Astrocyte of the spinal cord (primary cell): ENCODE data around the gene ADGRD1.

Source experiments
- DNase-seq: peaks from one replicate; pipeline ENCODE4 v3.0.0; 2011; ENCODE audit warnings: low read depth, low spot score
- H3K4me3 ChIP-seq: 2 replicates; pipeline ENCODE4 v1.5.1; 2011; ENCODE audit warnings: low read depth, mild to moderate bottlenecking, low read length, moderate library complexity
- in situ Hi-C: cut with HindIII; loops from 2 replicates; pipeline ENCODE4 v1.10.0; 2017; ENCODE audit warnings: low sequenced_read_pairs
- TF ChIP-seq, protein P1 (sequence below): IDR thresholded peaks from 2 replicates; pipeline ENCODE4 v1.5.1; 2012; ENCODE audit warnings: low read depth, mild to moderate bottlenecking, low read length, inconsistent platforms

Gene ADGRD1

DNA sequence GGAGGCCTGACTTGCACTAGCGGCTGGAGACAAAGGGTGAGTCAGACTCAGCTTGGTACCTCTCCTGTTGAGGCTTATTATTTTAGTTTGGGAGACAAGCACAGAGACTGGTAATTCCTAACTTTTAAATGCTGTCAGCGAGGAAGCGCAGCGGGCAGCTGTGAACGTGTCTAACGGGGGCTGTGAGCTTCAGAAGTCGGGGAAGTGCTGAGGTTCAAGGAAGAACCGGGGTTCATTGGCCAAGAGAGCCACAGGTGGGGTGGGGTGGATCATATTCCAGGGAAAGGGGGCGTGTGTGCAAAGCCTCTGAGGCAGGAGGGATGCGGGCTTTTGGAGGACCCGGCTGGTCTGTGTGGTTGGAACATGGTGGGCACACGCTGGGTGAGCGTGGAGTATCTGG, 36.1 kb upstream of the ADGRD1 start:
- TF ChIP-seq, protein P1, sequence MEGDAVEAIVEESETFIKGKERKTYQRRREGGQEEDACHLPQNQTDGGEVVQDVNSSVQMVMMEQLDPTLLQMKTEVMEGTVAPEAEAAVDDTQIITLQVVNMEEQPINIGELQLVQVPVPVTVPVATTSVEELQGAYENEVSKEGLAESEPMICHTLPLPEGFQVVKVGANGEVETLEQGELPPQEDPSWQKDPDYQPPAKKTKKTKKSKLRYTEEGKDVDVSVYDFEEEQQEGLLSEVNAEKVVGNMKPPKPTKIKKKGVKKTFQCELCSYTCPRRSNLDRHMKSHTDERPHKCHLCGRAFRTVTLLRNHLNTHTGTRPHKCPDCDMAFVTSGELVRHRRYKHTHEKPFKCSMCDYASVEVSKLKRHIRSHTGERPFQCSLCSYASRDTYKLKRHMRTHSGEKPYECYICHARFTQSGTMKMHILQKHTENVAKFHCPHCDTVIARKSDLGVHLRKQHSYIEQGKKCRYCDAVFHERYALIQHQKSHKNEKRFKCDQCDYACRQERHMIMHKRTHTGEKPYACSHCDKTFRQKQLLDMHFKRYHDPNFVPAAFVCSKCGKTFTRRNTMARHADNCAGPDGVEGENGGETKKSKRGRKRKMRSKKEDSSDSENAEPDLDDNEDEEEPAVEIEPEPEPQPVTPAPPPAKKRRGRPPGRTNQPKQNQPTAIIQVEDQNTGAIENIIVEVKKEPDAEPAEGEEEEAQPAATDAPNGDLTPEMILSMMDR: no peak
- no peak overlapping the region for H3K4me3 ChIP-seq
- in situ Hi-C loops: no loop called here
- DNase-seq: no peak

DNA sequence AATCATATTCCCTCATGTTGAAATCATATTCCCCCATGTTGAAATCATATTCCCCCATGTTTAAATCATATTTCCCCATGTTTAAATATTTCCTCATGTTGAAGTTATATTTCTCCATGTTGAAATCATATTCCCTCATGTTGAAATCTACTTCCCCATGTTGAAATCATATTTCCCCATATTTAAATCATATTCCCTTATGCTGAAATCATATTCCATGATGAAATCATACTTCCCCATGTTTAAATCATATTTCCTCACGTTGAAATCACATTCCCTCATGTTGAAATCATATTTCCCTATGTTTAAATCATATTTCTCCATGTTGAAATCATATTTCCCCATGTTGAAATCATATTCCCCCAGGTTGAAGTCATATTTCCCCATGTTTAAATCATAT, 34.6 kb upstream of the ADGRD1 start:
- no peak overlapping the region for H3K4me3 ChIP-seq
- TF ChIP-seq, protein P1: no peak
- no peak for DNase-seq
- in situ Hi-C loops: no loop called here

- DNase-seq: no peak
- TF ChIP-seq, protein P1: no peak
- in situ Hi-C loops: no loop called here
- no peak overlapping the region for H3K4me3 ChIP-seq
Observed at GRCh38 chr12:130920119-130920703, 33.5 kb upstream of the ADGRD1 start.

DNA sequence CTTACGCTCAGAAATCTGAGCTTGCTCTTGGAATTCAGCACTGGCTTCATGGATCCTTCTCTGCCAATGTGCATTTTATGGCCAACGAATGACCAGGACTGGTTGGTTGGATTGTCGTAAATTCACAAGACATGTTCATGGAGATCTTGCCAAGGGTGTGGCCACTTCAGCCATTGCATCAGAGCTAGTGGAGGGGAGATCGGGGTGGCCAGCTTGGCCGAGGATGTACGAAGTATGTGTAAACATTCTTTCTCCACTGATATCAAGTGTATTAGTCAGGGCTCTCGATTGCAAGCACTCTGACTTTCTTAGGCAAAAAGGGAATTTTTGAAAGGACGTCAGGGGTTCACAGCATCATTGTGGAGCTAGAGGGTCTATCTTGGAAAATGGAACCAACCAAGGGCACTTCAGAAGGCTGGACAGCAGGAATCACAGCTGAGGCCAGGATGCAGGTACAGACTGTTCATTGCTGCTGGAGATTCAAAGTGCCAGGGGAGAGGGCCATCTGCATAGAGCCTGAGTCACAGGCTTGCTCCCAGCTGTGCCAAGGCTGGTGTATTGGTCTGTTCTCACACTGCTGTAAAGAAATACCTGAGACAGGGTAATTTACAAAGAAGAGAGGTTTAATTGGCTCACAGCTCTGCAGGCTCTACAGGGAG, 32.9 kb upstream of the ADGRD1 start:
- no peak overlapping the region for H3K4me3 ChIP-seq
- TF ChIP-seq, protein P1: no peak
- no peak for DNase-seq
- in situ Hi-C loops: no loop called here

DNA sequence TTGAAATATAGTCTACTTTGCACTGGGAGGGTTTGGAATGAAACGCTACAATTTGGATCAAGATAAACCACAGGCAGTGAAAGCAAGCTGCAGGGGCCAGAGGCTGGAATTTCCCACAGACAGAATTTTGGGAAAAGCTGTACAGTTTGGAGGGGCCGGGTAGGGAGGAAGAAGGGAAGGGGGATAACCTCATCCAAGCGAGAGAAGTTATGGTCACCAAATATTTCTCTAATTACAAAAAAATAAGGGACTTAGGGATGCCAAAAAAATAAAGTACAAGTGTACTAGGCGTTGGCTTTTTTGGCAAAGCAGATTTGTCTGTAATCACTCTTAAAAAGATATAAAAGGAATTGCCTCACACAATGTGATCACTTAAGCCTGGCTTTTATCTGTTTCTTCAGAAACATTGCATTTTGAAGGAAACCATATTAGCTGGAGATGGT, 31.2 kb upstream of the ADGRD1 start:
- TF ChIP-seq, protein P1: no peak
- in situ Hi-C loops: no loop called here
- DNase-seq: no peak
- H3K4me3 ChIP-seq: no peak overlapping the region

- H3K4me3 ChIP-seq: no peak overlapping the region
- no peak for DNase-seq
- TF ChIP-seq, protein P1: no peak
- in situ Hi-C loops: no loop called here
Observed at GRCh38 chr12:130924966-130925665, 28.6 kb upstream of the ADGRD1 start.
